Parathyroid adenoma (tissue), 2 donors: ENCODE results near the gene DCLK3.

ENCODE experiments used
- H2AFZ ChIP-seq: fragments of 300-600 bp; sonication (generic); one replicate; pipeline ENCODE4 v1.7.0; 2017; ENCODE audit warnings: antibody characterized with exemption, mild to moderate bottlenecking
- H3K27ac ChIP-seq: fragments of 300-600 bp; sonication (generic); one replicate; pipeline ENCODE4 v1.7.0; 2017
- H3K27me3 ChIP-seq: fragments of 300-600 bp; sonication (generic); one replicate; pipeline ENCODE4 v1.7.0; 2017; ENCODE audit warnings: low read length; ENCODE audit not compliant: control insufficient read depth, insufficient read depth
- H3K36me3 ChIP-seq: fragments of 300-600 bp; sonication (generic); one replicate; pipeline ENCODE4 v1.7.0; 2017; ENCODE audit warnings: low read length; ENCODE audit not compliant: control insufficient read depth, insufficient read depth
- H3K4me1 ChIP-seq: fragments of 300-600 bp; sonication (generic); one replicate; pipeline ENCODE4 v1.7.0; 2017; ENCODE audit warnings: control low read depth
- H3K4me2 ChIP-seq: fragments of 300-600 bp; sonication (generic); one replicate; pipeline ENCODE4 v1.7.0; 2017; ENCODE audit warnings: low read length
- H3K4me3 ChIP-seq: fragments of 300-600 bp; sonication (generic); one replicate; pipeline ENCODE4 v1.7.0; 2017; ENCODE audit warnings: low read depth, low read length
- H3K79me2 ChIP-seq: fragments of 300-600 bp; sonication (generic); one replicate; pipeline ENCODE4 v1.7.0; 2017; ENCODE audit warnings: control low read depth
- H3K9ac ChIP-seq: fragments of 300-600 bp; sonication (generic); one replicate; pipeline ENCODE4 v1.7.0; 2017; ENCODE audit warnings: mild to moderate bottlenecking
- H3K9me3 ChIP-seq: fragments of 300-600 bp; sonication (generic); one replicate; pipeline ENCODE4 v1.7.0; 2017; ENCODE audit warnings: low read length; ENCODE audit not compliant: control insufficient read depth
- CTCF ChIP-seq: fragments of 300-600 bp; sonication (generic); IDR thresholded peaks from one replicate; pipeline ENCODE4 v1.7.0; 2017; ENCODE audit warnings: antibody characterized with exemption, mild to moderate bottlenecking
- donor health status: primary hyperparathyroidism.

Gene DCLK3

GRCh38 chr3:36774052-36774451, 9.7 kb upstream of the DCLK3 start:
- no peak overlapping the region for H2AFZ ChIP-seq
- H3K36me3 ChIP-seq = no peaks in the 10 kb centered on the region
- TF ChIP-seq CTCF = no peak
- peaks cover 6% of the 10 kb centered on the region for H3K4me1 ChIP-seq
- H3K4me3 ChIP-seq = no peak overlapping the region
- H3K27me3 ChIP-seq = no peaks in the 10 kb centered on the region
- H3K79me2 ChIP-seq = no peaks in the 10 kb centered on the region
- no peak overlapping the region for H3K9ac ChIP-seq
- no peak overlapping the region for H3K27ac ChIP-seq
- H3K9me3 ChIP-seq = no peaks in the 10 kb centered on the region
- H3K4me2 ChIP-seq = no peak overlapping the region

GRCh38 chr3:36771931-36772330, 7.6 kb upstream of the DCLK3 start:
- Histone ChIP-seq H3K9me3 (no peaks in the 10 kb centered on the region), H3K36me3 (no peaks in the 10 kb centered on the region), H3K4me2 (no peak overlapping the region), H3K9ac (no peak overlapping the region), H3K79me2 (no peaks in the 10 kb centered on the region), H2AFZ (no peak overlapping the region), H3K4me3 (no peak overlapping the region), H3K27me3 (no peaks in the 10 kb centered on the region), H3K27ac (no peak overlapping the region), H3K4me1 (peaks cover 6% of the 10 kb centered on the region)
- TF ChIP-seq CTCF = no peak

- Histone ChIP-seq H3K27ac (no peak overlapping the region), H3K4me3 (no peak overlapping the region), H3K36me3 (no peaks in the 10 kb centered on the region), H2AFZ (no peak overlapping the region), H3K79me2 (no peaks in the 10 kb centered on the region), H3K9ac (no peak overlapping the region), H3K4me1 (no peaks in the 10 kb centered on the region), H3K27me3 (no peaks in the 10 kb centered on the region), H3K9me3 (no peaks in the 10 kb centered on the region), H3K4me2 (no peak overlapping the region)
- no peak for TF ChIP-seq CTCF
Observed at GRCh38 chr3:36769926-36770325, 5.6 kb upstream of the DCLK3 start.

- Histone ChIP-seq H3K27me3 (peaks cover 3% of the 10 kb centered on the region), H3K9ac (no peak overlapping the region), H3K36me3 (no peaks in the 10 kb centered on the region), H3K9me3 (no peaks in the 10 kb centered on the region), H3K4me2 (no peak overlapping the region), H3K4me1 (no peaks in the 10 kb centered on the region), H3K79me2 (no peaks in the 10 kb centered on the region), H3K4me3 (no peak overlapping the region), H2AFZ (no peak overlapping the region), H3K27ac (no peak overlapping the region)
- no peak for TF ChIP-seq CTCF
Observed at GRCh38 chr3:36765104-36765503, 751 bp upstream of the DCLK3 start.

GRCh38 chr3:36764704-36765038, 318 bp upstream of the DCLK3 start:
- Histone ChIP-seq H3K27ac (no peak overlapping the region), H3K4me2 (peak overlapping the region; percentile 9), H3K79me2 (no peaks in the 10 kb centered on the region), H2AFZ (peak overlapping the region; percentile 52), H3K4me3 (no peak overlapping the region), H3K9ac (no peak overlapping the region), H3K4me1 (no peaks in the 10 kb centered on the region), H3K9me3 (no peaks in the 10 kb centered on the region), H3K27me3 (peaks cover 3% of the 10 kb centered on the region), H3K36me3 (no peaks in the 10 kb centered on the region)
- TF ChIP-seq CTCF = no peak
